Measurements from ENCODE around the gene KREMEN1. TPM values are rescaled to one million over a fixed set of nuclear protein-coding genes. Genes with fewer than 3 reads are reported as not detected.

KREMEN1 gene
- total RNA-seq, 2 experiments from 2014 or later: 0.09 to 0.47 TPM

DNA sequence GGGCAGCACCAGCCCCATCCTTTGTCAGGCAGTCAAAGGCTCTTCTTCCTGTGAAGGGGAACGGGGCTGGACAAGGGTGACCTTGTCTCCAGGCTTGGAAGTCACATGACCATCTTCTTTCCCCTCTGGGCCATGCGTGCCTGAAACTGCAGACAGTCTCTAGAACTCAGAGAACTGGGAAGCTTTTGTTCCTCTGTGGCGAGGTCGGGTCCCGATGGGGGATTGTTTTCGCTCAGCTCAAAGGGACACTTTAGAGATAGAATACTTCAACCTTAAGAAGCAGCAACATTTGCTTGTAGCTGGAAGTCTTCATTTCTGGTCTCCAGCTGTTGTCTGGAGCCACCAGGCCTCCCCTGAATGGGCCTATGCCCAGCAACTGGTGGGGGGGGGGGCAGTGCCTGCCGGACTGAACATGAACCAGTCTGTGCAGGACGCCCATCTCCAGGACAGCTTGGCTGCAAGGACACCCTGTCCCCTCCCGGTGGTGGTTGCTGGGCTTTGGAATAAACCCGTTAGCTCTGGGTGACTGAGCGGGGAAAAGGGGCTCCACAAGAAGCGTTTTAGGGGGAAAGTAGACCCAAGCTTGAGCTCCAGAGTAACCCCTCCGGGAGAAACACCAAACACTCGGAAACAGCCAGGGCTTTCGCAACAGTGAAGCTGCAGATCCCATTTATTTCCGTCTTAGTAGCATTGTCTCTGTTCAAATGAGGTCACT lies 77.2 kb downstream of the KREMEN1 start:
- Mint-ChIP-seq H3K36me3 (no peaks in the 10 kb centered on the region), H3K4me3 (no peak overlapping the region), H3K27me3 (peaks cover 45% of the 10 kb centered on the region), H3K4me1 (peaks cover 13% of the 10 kb centered on the region), H3K9me3 (ENCODE audit: low read depth) (no peaks in the 10 kb centered on the region), H3K27ac (no peak overlapping the region)
- ATAC-seq (no peak), DNase-seq (no peak)
- CTCF ChIA-PET: interaction anchor here (0.9 kb wide), 2 partner anchors 38 to 96 kb away, joined by 3 to 4 read pairs; no protein-coding TSS in a partner anchor

DNA sequence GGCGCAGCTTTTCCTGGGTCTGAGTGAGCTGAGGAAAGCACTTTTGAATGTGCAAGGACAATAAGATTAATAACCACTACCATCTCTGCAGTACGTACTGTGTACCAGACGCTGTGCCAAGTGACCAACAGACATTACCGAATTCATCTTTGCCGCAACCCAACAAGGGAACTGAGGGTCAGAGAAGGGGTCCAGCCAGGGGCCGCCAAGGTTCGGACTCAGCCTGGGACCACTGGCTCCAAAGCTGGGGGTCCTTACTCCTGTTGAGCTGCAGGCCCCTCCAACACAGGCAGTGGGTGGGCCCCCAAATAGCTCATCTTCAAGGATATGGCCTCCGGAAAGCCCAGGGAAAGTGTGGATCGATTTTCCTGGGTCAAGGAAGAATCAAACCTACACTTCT lies 77.9 kb downstream of the KREMEN1 start:
- Mint-ChIP-seq H3K27me3 (peaks cover 48% of the 10 kb centered on the region), H3K4me1 (peaks cover 13% of the 10 kb centered on the region), H3K27ac (no peak overlapping the region), H3K4me3 (no peak overlapping the region), H3K9me3 (ENCODE audit: low read depth) (no peaks in the 10 kb centered on the region), H3K36me3 (no peaks in the 10 kb centered on the region)
- peak; percentile 29 for DNase-seq
- CTCF ChIA-PET: interaction anchor here (0.9 kb wide), 1 partner anchor 39 kb away, joined by 3 read pairs; no protein-coding TSS in a partner anchor
- no peak for ATAC-seq

DNA sequence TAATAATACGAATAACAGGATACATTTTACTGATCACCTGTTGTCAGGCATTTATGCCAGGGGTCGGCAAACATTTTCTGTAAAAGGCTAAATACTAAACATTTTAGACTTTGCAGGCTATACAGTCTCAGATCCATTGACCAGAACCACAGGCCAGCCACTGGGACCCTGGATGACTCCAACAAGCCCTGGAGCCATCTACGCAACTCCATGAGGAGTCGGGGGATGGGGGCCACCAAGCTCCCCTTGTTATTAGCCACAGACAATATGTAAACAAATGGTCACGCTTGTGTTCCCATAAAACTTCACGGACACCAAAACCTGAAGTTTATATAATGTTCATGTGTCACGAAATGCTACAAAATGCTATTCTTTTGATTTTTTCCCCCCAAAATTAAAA lies 78.5 kb downstream of the KREMEN1 start:
- H3K4me3 Mint-ChIP-seq: no peak overlapping the region
- no peak overlapping the region for H3K27ac Mint-ChIP-seq
- H3K9me3 Mint-ChIP-seq (ENCODE audit: low read depth): no peaks in the 10 kb centered on the region
- DNase-seq: peak; percentile 16
- ATAC-seq: no peak
- CTCF ChIA-PET: interaction anchor here (0.7 kb wide), 2 partner anchors 107 to 149 kb away, joined by 3 read pairs; no protein-coding TSS in a partner anchor
- peaks cover 52% of the 10 kb centered on the region for H3K27me3 Mint-ChIP-seq
- H3K4me1 Mint-ChIP-seq: peaks cover 13% of the 10 kb centered on the region
- no peaks in the 10 kb centered on the region for H3K36me3 Mint-ChIP-seq

DNA sequence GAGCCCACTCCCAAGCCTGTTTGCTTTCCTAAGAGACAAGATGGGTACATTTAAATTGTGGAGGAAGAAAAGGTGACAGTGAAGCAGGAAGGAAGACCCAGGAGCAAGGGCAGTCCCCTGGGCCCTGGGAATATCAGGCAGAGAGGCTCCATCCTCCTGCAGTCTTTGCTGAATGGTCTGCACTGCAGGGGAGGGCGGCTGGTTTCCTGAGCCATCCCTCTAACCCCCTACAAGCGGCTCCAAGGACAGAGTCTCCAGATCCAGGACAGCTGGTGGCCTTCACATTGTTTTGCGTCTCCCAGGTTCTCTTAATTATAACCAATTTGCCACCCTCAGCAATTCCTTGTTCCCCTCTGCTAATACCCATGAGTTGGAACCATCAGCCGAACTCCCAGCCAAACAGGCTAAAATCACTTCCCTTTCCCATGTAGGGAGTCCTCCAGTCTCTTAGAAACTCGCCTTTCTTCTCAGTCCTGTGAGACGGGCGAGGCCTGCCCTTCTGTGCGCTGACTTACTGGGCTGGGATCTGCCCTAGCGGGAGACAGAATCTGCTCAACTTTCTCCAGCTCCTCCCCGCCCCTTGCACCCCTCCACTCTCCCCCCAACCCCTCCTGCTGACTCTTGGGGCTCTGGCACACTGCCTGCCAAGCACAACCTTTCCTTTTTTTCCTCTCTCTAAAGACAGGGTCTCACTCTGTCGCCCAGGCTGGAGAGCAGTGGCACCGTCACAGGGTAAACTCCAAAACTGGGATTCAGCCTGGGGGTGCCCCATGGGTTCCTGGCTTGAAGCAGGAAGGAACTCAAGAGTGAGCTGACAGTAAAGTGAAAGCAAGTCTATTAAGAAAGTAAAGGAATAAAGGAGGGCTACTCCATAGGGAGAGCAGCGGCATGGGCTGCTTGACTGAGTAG lies 79.5 kb downstream of the KREMEN1 start:
- Mint-ChIP-seq H3K27me3 (peaks cover 53% of the 10 kb centered on the region), H3K36me3 (no peaks in the 10 kb centered on the region), H3K9me3 (ENCODE audit: low read depth) (no peaks in the 10 kb centered on the region), H3K4me1 (peaks cover 13% of the 10 kb centered on the region), H3K27ac (no peak overlapping the region), H3K4me3 (no peak overlapping the region)
- ATAC-seq (no peak), DNase-seq (no peak)
- CTCF ChIA-PET: interaction anchor here (0.6 to 4.2 kb wide), 6 partner anchors 16 to 148 kb away, joined by 3 to 16 read pairs (median 4); no protein-coding TSS in a partner anchor

DNA sequence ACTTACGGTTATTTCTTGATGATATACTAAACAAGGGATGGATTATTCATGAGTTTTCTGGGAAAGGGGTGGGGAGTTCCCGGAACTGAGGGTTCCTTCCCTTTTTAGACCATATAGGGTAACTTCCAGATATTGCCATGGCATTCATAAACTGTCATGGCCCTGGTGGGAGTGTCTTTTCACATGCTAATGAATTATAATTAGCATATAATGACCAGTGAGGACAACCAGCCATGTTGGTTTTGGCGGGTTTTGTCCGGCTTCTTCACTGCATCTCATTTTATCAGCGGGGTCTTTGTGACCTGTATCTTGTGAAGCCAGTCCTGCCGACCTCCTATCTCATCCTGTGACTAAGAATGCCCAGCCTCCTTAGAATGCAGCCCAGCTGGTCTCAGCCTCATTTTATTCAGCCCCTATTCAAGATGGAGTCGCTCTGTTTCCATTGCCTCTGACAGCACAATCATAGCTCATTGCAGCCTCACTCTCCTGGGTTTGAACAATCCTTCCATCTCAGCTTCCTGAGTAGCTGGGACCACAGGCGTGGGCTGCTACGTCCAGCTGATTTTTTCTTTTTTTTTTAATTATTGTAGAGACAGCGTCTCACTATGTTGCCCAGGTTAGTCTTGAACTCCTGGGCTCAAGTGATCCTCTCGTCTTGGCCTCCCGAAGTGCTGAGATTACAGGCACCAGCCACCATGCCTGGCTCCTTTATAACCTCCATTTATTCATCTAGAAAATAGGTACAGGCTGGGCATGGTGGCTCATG lies 80.3 kb downstream of the KREMEN1 start:
- no peaks in the 10 kb centered on the region for H3K9me3 Mint-ChIP-seq (ENCODE audit: low read depth)
- peaks cover 46% of the 10 kb centered on the region for H3K27me3 Mint-ChIP-seq
- H3K4me3 Mint-ChIP-seq: no peak overlapping the region
- DNase-seq (no peak), ATAC-seq (no peak)
- CTCF ChIA-PET: interaction anchor here (0.9 to 4.2 kb wide), 16 partner anchors 10 to 553 kb away, joined by 3 to 21 read pairs (median 6); no protein-coding TSS in a partner anchor
- H3K36me3 Mint-ChIP-seq: no peaks in the 10 kb centered on the region
- peaks cover 15% of the 10 kb centered on the region for H3K4me1 Mint-ChIP-seq
- H3K27ac Mint-ChIP-seq: no peak overlapping the region

DNA sequence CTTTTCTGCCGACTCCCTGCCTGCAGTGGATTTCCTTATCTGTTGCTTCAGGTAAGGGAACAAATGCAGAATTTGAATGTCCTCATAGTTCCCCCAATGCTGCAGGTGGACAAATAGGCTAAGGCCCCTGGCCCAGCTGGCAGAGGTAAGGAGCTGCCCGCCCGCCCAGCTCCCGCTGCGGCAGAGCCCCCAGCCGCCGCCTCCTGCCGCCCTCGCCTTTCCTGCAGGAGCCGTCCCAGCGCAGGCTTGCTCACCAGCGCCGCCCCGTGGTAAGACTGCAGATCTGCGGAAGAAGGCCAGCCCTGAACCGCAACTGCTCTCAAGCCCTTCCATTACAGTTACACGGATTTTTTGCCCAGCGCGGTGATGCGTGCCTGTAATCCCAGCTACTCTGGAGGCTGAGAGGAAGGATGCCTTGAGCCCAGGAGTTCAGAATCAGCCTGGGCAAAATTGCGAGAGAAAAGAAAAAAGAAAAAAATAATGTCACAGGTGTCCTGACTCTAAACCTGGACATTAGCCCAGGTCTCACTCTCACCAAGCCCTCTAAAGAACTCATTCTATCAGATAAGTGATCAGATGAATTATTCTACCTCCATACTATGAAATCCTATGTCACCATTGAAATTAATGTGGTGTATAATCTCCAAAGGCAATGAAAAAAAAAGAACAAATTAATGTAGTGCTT lies 81.7 kb downstream of the KREMEN1 start:
- peak; percentile 91 for ATAC-seq
- Mint-ChIP-seq H3K4me1 (peaks cover 21% of the 10 kb centered on the region), H3K27me3 (peaks cover 46% of the 10 kb centered on the region), H3K4me3 (peak overlapping the region; percentile 18), H3K27ac (no peak overlapping the region), H3K9me3 (ENCODE audit: low read depth) (no peaks in the 10 kb centered on the region), H3K36me3 (no peaks in the 10 kb centered on the region)
- CTCF ChIA-PET: interaction anchor here (0.8 to 4.2 kb wide), 30 partner anchors 9 to 554 kb away, joined by 3 to 21 read pairs (median 4); partner anchors contain the start of genes C22orf31, CHEK2, EWSR1 and RHBDD3
- peak; percentile 84 for DNase-seq

DNA sequence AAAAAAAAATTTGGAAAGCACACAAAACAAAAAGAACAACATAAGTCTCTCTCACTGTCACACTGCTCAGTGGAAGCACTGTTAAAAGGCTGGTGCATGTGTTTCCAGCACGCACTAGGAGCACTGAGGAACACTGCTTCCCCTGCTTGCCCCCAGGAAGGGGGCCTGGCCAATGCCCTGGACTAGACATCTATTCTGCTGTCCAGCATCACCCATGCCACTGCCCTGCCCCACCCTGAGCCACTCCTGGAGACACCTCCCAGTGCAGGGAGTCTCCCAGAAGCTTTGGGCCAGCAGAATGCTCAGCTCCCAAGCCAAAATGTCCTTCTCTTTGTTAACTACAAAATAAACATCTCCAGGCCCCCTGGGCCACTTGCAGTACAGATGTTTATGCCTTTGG lies 83.1 kb downstream of the KREMEN1 start:
- no peak overlapping the region for H3K4me3 Mint-ChIP-seq
- H3K27ac Mint-ChIP-seq: no peak overlapping the region
- H3K4me1 Mint-ChIP-seq: peaks cover 29% of the 10 kb centered on the region
- CTCF ChIA-PET: interaction anchor here (1.0 to 4.2 kb wide), 4 partner anchors 42 to 115 kb away, joined by 3 to 16 read pairs (median 7); no protein-coding TSS in a partner anchor
- no peaks in the 10 kb centered on the region for H3K36me3 Mint-ChIP-seq
- H3K27me3 Mint-ChIP-seq: peaks cover 50% of the 10 kb centered on the region
- H3K9me3 Mint-ChIP-seq (ENCODE audit: low read depth): no peaks in the 10 kb centered on the region
- ATAC-seq: no peak
- no peak for DNase-seq

DNA sequence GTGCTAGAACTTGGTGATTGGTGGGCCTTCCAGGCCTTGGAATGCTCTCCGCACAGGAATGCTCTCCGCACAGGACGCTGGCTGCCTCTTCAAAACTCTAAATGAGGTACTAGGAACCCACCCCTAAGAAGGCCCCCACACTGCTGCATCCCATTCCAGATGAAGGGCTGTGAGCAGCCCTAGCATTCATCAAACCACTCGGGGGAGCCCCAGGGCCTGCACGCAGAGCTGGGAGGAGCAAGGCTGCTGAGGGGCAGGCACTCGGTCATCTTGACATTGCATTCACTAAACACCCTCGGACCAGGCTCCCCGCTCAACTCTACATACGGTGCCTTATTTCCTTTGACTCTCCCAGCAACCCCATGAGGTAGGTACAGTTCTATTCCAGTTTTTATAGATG lies 83.7 kb downstream of the KREMEN1 start:
- Mint-ChIP-seq H3K27ac (no peak overlapping the region), H3K4me3 (no peak overlapping the region), H3K4me1 (peaks cover 32% of the 10 kb centered on the region), H3K27me3 (peaks cover 48% of the 10 kb centered on the region), H3K36me3 (no peaks in the 10 kb centered on the region), H3K9me3 (ENCODE audit: low read depth) (no peaks in the 10 kb centered on the region)
- DNase-seq (no peak), ATAC-seq (no peak)
- CTCF ChIA-PET: interaction anchor here (1.0 to 3.1 kb wide), 2 partner anchors 89 to 116 kb away, joined by 3 to 20 read pairs; no protein-coding TSS in a partner anchor

DNA sequence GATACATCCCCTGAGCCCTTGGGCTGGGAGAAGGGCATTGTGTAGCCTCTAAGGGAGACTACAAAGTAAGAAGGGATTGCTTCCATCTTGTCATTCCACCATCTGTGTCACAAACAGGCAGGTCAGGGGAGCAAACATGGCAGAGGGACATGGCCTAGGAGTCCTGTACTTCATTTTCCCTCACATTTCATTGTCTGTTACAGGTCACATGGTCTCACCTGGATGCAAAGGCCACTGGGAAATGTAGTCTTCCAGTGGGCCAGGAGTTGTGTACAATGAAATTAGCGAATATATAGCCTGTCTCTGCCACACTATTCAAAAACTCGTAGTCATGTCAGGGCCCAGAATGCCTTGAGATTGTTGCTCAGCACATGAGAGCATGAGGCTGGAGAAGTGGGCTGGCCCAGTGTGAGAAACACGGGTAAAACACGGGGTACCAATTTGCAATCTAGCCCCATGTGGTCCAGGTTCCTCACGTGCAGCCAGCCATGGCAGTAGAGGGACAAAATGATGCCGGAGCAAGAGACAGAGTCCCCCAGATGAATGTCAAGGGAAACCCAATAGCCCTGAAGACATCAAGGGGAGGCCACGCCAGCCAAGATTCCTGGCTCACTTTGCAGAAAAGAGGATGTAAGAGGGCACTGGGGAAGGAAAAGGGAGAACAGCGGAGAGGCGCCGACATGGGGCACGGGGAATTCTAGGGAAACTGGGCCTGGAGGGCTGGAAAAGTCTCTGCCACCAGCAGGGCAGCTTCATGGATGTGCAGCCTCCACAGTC lies 85.1 kb downstream of the KREMEN1 start:
- Mint-ChIP-seq H3K36me3 (no peaks in the 10 kb centered on the region), H3K27ac (no peak overlapping the region), H3K4me3 (no peak overlapping the region), H3K4me1 (peaks cover 29% of the 10 kb centered on the region), H3K27me3 (peaks cover 43% of the 10 kb centered on the region), H3K9me3 (ENCODE audit: low read depth) (no peaks in the 10 kb centered on the region)
- ATAC-seq (no peak), DNase-seq (no peak)
- CTCF ChIA-PET: interaction anchor here (3.1 kb wide), 1 partner anchor 87 kb away, joined by 20 read pairs; no protein-coding TSS in a partner anchor

DNA sequence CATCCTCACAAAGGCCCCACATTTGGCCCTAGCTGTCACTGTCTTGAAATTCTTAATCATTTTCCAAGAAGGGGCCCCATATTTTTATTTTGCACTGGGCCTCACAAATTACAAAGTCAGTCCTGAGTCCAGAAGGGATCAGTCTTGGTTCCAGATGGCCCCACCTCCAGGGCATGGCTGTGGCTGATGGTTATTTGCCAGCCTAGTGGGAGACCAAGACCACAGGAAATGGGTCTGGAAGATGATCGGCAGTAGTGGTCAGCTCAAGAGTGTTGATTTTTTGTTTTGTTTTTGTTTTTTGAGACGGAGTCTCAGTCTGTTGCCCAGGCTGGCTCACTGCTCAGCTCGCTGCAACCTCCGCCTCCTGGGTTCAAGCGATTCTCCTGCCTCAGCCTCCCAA lies 85.7 kb downstream of the KREMEN1 start:
- Mint-ChIP-seq H3K9me3 (ENCODE audit: low read depth) (no peaks in the 10 kb centered on the region), H3K4me1 (peaks cover 27% of the 10 kb centered on the region), H3K4me3 (no peak overlapping the region), H3K36me3 (no peaks in the 10 kb centered on the region), H3K27ac (no peak overlapping the region), H3K27me3 (peaks cover 41% of the 10 kb centered on the region)
- ATAC-seq (no peak), DNase-seq (no peak)
- CTCF ChIA-PET: interaction anchor here (0.7 to 3.1 kb wide), 2 partner anchors 9 to 87 kb away, joined by 3 to 20 read pairs; no protein-coding TSS in a partner anchor

DNA sequence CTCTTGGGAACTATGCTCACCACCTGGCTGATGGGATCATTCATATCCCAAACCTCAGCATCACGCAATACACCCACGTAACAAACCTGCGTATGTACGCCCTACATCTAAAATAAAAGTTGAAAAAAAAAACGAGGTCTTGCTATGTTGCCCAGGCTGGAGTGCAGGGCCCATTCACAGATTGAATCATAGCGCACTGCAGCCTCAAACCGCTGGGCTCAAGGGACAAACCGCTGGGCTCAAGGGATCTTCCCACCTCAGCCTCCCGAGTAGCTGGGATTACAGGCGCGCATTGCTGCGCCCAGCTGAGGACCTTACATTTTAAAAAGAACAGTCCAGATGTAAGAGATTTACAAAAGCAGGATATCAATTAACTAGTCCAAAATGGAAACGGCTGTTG lies 91.0 kb downstream of the KREMEN1 start:
- no peak overlapping the region for H3K27ac Mint-ChIP-seq
- no peaks in the 10 kb centered on the region for H3K36me3 Mint-ChIP-seq
- DNase-seq (no peak), ATAC-seq (no peak)
- no peaks in the 10 kb centered on the region for H3K9me3 Mint-ChIP-seq (ENCODE audit: low read depth)
- CTCF ChIA-PET: interaction anchor here (1.8 kb wide), 1 partner anchor 10 kb away, joined by 4 read pairs; no protein-coding TSS in a partner anchor
- H3K27me3 Mint-ChIP-seq: peaks cover 42% of the 10 kb centered on the region
- H3K4me3 Mint-ChIP-seq: no peak overlapping the region
- H3K4me1 Mint-ChIP-seq: peaks cover 31% of the 10 kb centered on the region
